ENCODE results near the gene GPR89A.
"Not testable (repeated sequence)": the region's sequence is repeated elsewhere in the genome, so short reads cannot be mapped to it uniquely, and the experiment has no call there.

Gene GPR89A

GRCh38 chr1:145717833-145718232 lies 110.0 kb downstream of the GPR89A start:
- Histone ChIP-seq H3K4me1 (ENCODE audit: insufficient read depth, low read length) (peaks cover 6% of the 10 kb centered on the region; the same call in 1 of the 2 replicates), H3K36me3 (ENCODE audit: insufficient read depth, low read length) (no peaks in the 10 kb centered on the region), H3K9ac (ENCODE audit: low read depth, low read length) (no peak overlapping the region), H3K9me3 (ENCODE audit: control insufficient read depth, insufficient read depth, low read length) (no peaks in the 10 kb centered on the region)

- H3K9me3 ChIP-seq (ENCODE audit: control insufficient read depth, insufficient read depth, low read length); H3K4me1 ChIP-seq (ENCODE audit: insufficient read depth, low read length); H3K9ac ChIP-seq (ENCODE audit: low read depth, low read length); H3K36me3 ChIP-seq (ENCODE audit: insufficient read depth, low read length): not testable (repeated sequence)
These were observed 110.7 kb downstream of the GPR89A start for GRCh38 chr1:145718465-145718864.

GRCh38 chr1:145719230-145720079 lies 111.7 kb downstream of the GPR89A start, which contains the start of gene CD160:
TSS of gene CD160 (plus strand) at chr1:145719499. CDS start at chr1:145728328, 8,829 bp downstream.
- H3K9ac ChIP-seq (ENCODE audit: low read depth, low read length), result no peak within 1 kb of the TSS
- no peaks in the 10 kb centered on the region for H3K36me3 ChIP-seq (ENCODE audit: insufficient read depth, low read length)
- peaks cover 6% of the 10 kb centered on the region; the same call in 1 of the 2 replicates for H3K4me1 ChIP-seq (ENCODE audit: insufficient read depth, low read length)

More at GRCh38 chr1:145719230-145720079, 111.7 kb downstream of the GPR89A start, which contains the start of gene CD160:
- no peaks in the 10 kb centered on the region for H3K9me3 ChIP-seq (ENCODE audit: control insufficient read depth, insufficient read depth, low read length)
